GM12878 (cell line): ENCODE data around the gene ZNF436. TPM values are rescaled to one million over a fixed set of nuclear protein-coding genes. Genes with fewer than 3 reads are reported as not detected.

Experiments used
- ATAC-seq: fragments of 200-7000 bp; cut with Tn5 transposase; 3 replicates; pipeline ENCODE4 v1.9.1; 2020; ENCODE audit warnings: mild to moderate bottlenecking, moderate library complexity
- BruUV-seq: library from RNA; stranded (reverse); fragments of 400-500 nt; replicated peaks from 2 replicates; lab custom pipeline; 2021; lab: Mats Ljungman, UMichigan
- CTCF ChIA-PET: fragments of 300-600 bp; sonication (Branson Sonifier 250); formaldehyde crosslinking; extraction: SDS; loops from one replicate; lab custom pipeline; 2021; ENCODE audit warnings: inconsistent platforms; lab: Yijun Ruan, JAX
- POLR2A ChIA-PET: fragments of 350-600 bp; formaldehyde crosslinking; extraction: SDS; loops from one replicate; lab custom pipeline; 2021; ENCODE audit warnings: inconsistent platforms; lab: Charles Lee
- RAD21 ChIA-PET: fragments of 300-600 bp; sonication (Branson Sonifier 250); formaldehyde crosslinking; loops from one replicate; lab custom pipeline; 2023; ENCODE audit warnings: antibody characterized with exemption; ENCODE audit not compliant: unreplicated experiment; lab: Charles Lee
- SMC1A ChIA-PET: fragments of 300-600 bp; sonication (Branson Sonifier 250); formaldehyde crosslinking; loops from one replicate; lab custom pipeline; 2023; ENCODE audit not compliant: unreplicated experiment, uncharacterized antibody; lab: Charles Lee
- DNase-seq: peaks from one replicate; pipeline ENCODE4 v3.0.0-alpha.2; 2011; ENCODE audit warnings: low read depth, low spot score
- FAIRE-seq: peaks from 3 replicates; lab custom pipeline; 2011; peaks lifted over from hg19 to GRCh38; lab: Jason Lieb, UNC
- H2AFZ ChIP-seq: 2 replicates; pipeline ENCODE4 v1.6.0; 2011; ENCODE audit warnings: low read depth, low read length, control low read depth; ENCODE audit not compliant: control insufficient read depth
- H3K27ac ChIP-seq: 2 replicates; pipeline ENCODE4 v1.5.1; 2011; ENCODE audit warnings: control low read depth; ENCODE audit not compliant: control insufficient read depth, insufficient read depth
- H3K27me3 ChIP-seq, 2 experiments: replicated peaks in 1 of 2; 2 replicates each; pipeline versions ENCODE4 v1.6.0 to v1.6.1; 2011; ENCODE audit warnings: low read length in 1 of 2; ENCODE audit not compliant: control insufficient read depth in 2 of 2, insufficient read depth in 2 of 2
- H3K36me3 ChIP-seq, 2 experiments: 2 replicates each; pipeline ENCODE4 v1.5.1; 2011; ENCODE audit warnings: low read length in 1 of 2; ENCODE audit not compliant: control insufficient read depth in 2 of 2, insufficient read depth in 2 of 2
- H3K4me1 ChIP-seq: 2 replicates; pipeline ENCODE4 v1.6.1; 2011; ENCODE audit warnings: mild to moderate bottlenecking, low read length, moderate library complexity, mixed read lengths; ENCODE audit not compliant: control insufficient read depth, insufficient read depth
- H3K4me2 ChIP-seq: 2 replicates; pipeline ENCODE4 v1.6.0; 2011; ENCODE audit warnings: control low read depth; ENCODE audit not compliant: control insufficient read depth, insufficient read depth
- H3K4me3 ChIP-seq: fragments of 200-600 bp; sonication (generic); 2 replicates; pipeline ENCODE4 v1.5.1; 2016
- H3K79me2 ChIP-seq: 2 replicates; pipeline ENCODE4 v1.6.0; 2011; ENCODE audit warnings: low read length; ENCODE audit not compliant: control insufficient read depth, insufficient read depth
- H3K9ac ChIP-seq: 2 replicates; pipeline ENCODE4 v1.8.0; 2011; ENCODE audit warnings: low read length, control low read depth, mixed read lengths; ENCODE audit not compliant: control insufficient read depth, insufficient read depth
- H3K9me3 ChIP-seq: replicated peaks from 3 replicates; pipeline ENCODE4 v1.5.1; 2011; ENCODE audit warnings: mild to moderate bottlenecking, low read length; ENCODE audit not compliant: control insufficient read depth, insufficient read depth
- H4K20me1 ChIP-seq: 2 replicates; pipeline ENCODE4 v1.6.0; 2011; ENCODE audit not compliant: control insufficient read depth, insufficient read depth
- CBX3 ChIP-seq: fragments of 200-600 bp; sonication (generic); IDR thresholded peaks from 2 replicates; pipeline ENCODE4 v1.6.1; 2016; ENCODE audit warnings: low read depth, borderline replicate concordance
- EP300 ChIP-seq, 2 experiments: fragments of 150-350 bp in 1 of 2; IDR thresholded peaks; 2 replicates each; pipeline ENCODE4 v1.6.1; 2011 to 2012; ENCODE audit warnings: low read depth in 2 of 2, low read length in 2 of 2, borderline replicate concordance in 1 of 2, improper control_type of control experiment in 1 of 2, inconsistent platforms in 1 of 2; ENCODE audit not compliant: control insufficient read depth in 1 of 2
- FOXK2 ChIP-seq: fragments of 450-650 bp; IDR thresholded peaks from 2 replicates; pipeline ENCODE4 v1.6.1; 2017; ENCODE audit warnings: mild to moderate bottlenecking, moderate library complexity
- NFXL1 ChIP-seq: fragments of 450-650 bp; IDR thresholded peaks from 2 replicates; pipeline ENCODE4 v1.6.1; 2017; ENCODE audit warnings: antibody characterized with exemption, mild to moderate bottlenecking, borderline replicate concordance
- PAX5 ChIP-seq: IDR thresholded peaks from 2 replicates; pipeline ENCODE4 v1.6.1; 2011; ENCODE audit warnings: low read depth, low read length, borderline replicate concordance
- TCF12 ChIP-seq: IDR thresholded peaks from 2 replicates; pipeline ENCODE4 v1.6.1; 2011; ENCODE audit warnings: low read depth, mild to moderate bottlenecking, low read length
- WGBS: methylation state at CpG from one replicate; pipeline ENCODE4 v1.1.6; 2016; ENCODE audit warnings: low lambda C conversion rate; ENCODE audit not compliant: insufficient replicate concordance, insufficient coverage; ENCODE audit errors: missing lambda C conversion rate; 5-methylcytosine and 5-hydroxymethylcytosine counted together
- in situ Hi-C: fragments of 300-500 bp; cut with MboI; formaldehyde crosslinking; loops from 9 replicates; pipeline ENCODE4 v1.14.3; 2018; ENCODE audit warnings: mixed read lengths
- intact Hi-C: fragments of 100-400 bp; cut with micrococcal nuclease; formaldehyde crosslinking; loops from one replicate; pipeline ENCODE4 v1.14.2; 2022; ENCODE audit not compliant: unreplicated experiment
- polyA plus RNA-seq, 11 experiments: library from polyadenylated mRNA; depleted of rRNA in 4 of 11; unstranded in 6 of 11; stranded (reverse) in 5 of 11; fragments of >200 nt; fragmentation: Nextera tagmentation in 4 of 11; fragmentation: Illumina TruSeq in 1 of 11; extraction: Ambion mirVana in 4 of 11; extraction: Trizol in 1 of 11; gene quantifications; 1 replicate in 1 of 11; 2 replicates in 10 of 11; pipeline versions ENCODE4 v1.2.1 to v1.2.3, GENCODE V29; 2011 to 2016; ENCODE audit warnings: inconsistent platforms in 2 of 11, missing spikeins in 2 of 11, low read depth in 1 of 11
- total RNA-seq, 4 experiments: library from RNA; depleted of rRNA in 3 of 4; stranded (reverse); fragments of >200 nt in 3 of 4; fragmentation: Illumina TruSeq in 1 of 4; extraction: Trizol in 1 of 4; gene quantifications; 2 replicates each; pipeline versions ENCODE4 v1.2.1 to v1.2.3, GENCODE V29; 2013 to 2021
- TF ChIP-seq, protein P1 (sequence below): fragments of 450-650 bp; IDR thresholded peaks from 2 replicates; pipeline ENCODE4 v1.6.1; 2017; ENCODE audit warnings: mild to moderate bottlenecking

ZNF436 gene
- total and polyA plus RNA-seq, 10 of the 15 experiments (the other 5 are each of a cell fraction or from before 2014, with no cell fraction given): 0.85 to 4.7 (median 3.0) TPM

DNA sequence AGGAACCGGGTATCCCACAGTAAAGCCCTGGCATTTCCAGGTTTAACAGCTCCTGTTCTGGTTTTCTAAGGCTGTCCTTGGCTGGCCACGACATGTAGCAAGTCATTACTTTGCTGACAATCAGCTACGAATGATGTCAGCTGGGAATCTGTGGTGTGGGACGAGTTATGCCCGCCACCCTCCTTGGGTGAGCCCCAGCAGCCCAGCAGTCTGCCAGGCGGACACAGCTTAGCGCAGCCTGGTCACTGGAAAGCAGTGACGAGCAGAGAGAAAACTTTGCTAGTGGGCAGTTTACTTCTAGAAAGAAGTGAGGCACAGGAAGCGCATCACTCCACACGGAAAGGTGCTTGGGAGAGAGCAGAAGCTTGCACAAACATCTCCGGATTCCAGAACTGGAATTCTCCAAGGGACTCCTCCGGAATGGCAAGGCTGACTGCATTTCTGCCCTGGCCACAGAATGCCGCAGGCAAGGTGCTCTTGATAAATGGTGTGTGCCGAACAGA, 15.5 kb upstream of the ZNF436 start:
- ChIA-PET SMC1A (interaction anchor here (0.7 kb wide), 1 partner anchor 36 kb away, joined by 3 read pairs; no protein-coding TSS in a partner anchor), CTCF (interaction anchor here (0.6 kb wide), 1 partner anchor 130 kb away, joined by 4 read pairs; no protein-coding TSS in a partner anchor), RAD21 (no interaction called here), POLR2A (interaction anchor here (0.5 kb wide), 1 partner anchor 287 kb away, joined by 6 read pairs; no protein-coding TSS in a partner anchor)
- intact Hi-C loops (no loop called here), in situ Hi-C loops (no loop called here)
- Histone ChIP-seq H3K4me3 (no peak overlapping the region), H3K9me3 (no peaks in the 10 kb centered on the region), H3K9ac (no peak overlapping the region), H4K20me1 (no peaks in the 10 kb centered on the region), H3K4me2 (no peak overlapping the region), H3K27me3 (peaks cover 0 to 2% of the 10 kb centered on the region in 2 experiments; a peak in 2 of 4 replicates), H3K27ac (no peak overlapping the region), H3K4me1 (no peaks in the 10 kb centered on the region), H2AFZ (no peak overlapping the region), H3K79me2 (no peaks in the 10 kb centered on the region), H3K36me3 (no peaks in the 10 kb centered on the region)
- ATAC-seq (no peak), FAIRE-seq (no peak), DNase-seq (no peak)
- WGBS: 47% methylated on average over 14 of the region's 14 CpGs
- no TSS peak for BruUV-seq
- TF ChIP-seq, protein P1, sequence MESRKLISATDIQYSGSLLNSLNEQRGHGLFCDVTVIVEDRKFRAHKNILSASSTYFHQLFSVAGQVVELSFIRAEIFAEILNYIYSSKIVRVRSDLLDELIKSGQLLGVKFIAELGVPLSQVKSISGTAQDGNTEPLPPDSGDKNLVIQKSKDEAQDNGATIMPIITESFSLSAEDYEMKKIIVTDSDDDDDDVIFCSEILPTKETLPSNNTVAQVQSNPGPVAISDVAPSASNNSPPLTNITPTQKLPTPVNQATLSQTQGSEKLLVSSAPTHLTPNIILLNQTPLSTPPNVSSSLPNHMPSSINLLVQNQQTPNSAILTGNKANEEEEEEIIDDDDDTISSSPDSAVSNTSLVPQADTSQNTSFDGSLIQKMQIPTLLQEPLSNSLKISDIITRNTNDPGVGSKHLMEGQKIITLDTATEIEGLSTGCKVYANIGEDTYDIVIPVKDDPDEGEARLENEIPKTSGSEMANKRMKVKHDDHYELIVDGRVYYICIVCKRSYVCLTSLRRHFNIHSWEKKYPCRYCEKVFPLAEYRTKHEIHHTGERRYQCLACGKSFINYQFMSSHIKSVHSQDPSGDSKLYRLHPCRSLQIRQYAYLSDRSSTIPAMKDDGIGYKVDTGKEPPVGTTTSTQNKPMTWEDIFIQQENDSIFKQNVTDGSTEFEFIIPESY: no peak
- TF ChIP-seq PAX5: no peak
- TF ChIP-seq EP300 (IDR thresholded peaks at IDR 0.05; ENCODE audit: borderline replicate concordance in 1 of 2, control insufficient read depth in 1 of 2, low read depth in 2 of 2, low read length in 2 of 2): no peak
- TF ChIP-seq CBX3: no peak
- TF ChIP-seq FOXK2: no peak
- no peak for TF ChIP-seq TCF12
- TF ChIP-seq NFXL1: no peak
